Measurements from ENCODE around the gene ANGPT4.

ANGPT4 gene

DNA sequence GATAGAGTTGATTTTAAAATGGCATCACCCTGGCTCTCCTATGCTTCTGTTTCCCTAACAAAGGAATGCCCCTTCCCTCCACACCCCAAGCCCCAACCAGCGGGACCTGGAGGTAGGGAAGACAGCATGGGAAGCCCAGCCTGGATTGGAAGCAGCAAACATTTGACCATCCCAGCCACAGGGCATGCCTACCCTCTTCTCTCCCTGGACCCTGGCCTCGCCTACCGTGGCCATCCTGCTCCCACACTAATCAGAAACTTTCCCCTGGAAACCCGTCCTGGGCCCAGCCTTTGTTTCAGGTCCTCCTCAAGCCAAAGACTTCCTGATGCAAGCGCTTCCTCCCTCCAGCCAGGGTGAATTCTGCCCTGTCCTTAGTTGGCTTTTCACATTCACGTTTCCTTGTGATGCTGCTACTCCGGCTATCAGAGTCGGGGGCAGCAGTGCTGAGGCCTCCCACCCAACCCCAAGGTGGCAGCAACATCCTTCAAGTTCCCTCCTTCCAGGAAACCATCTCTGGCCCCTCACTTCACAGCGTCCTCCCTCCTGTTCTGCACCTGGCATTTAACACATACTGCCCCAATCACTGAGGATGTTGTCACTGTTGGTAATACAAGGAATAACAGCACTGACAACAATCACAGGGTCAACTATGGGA lies 18.2 kb upstream of the ANGPT4 start:
- DNase-seq: no peak

DNA sequence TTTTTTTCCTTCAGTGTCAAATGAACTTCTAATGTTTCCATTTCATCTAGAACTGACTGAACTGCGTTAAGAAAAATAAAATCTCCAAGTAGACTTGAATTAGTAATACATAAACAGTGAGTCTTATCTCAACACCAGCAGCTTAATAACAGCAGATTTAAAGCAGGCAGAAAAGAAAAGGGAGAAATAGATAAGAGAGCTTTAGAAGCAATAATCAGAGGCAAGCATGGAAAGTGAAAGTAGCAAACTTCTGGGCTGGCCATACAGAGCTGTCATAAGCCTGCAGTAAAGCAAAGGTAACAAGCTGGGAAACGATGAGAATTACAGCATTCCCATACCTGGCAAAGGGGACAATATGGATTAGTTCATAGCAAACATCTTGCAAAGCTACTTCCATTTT lies 16.9 kb upstream of the ANGPT4 start:
- no peak for DNase-seq

GRCh38 chr20:931401-931800 lies 15.3 kb upstream of the ANGPT4 start:
- no peak for DNase-seq

DNA sequence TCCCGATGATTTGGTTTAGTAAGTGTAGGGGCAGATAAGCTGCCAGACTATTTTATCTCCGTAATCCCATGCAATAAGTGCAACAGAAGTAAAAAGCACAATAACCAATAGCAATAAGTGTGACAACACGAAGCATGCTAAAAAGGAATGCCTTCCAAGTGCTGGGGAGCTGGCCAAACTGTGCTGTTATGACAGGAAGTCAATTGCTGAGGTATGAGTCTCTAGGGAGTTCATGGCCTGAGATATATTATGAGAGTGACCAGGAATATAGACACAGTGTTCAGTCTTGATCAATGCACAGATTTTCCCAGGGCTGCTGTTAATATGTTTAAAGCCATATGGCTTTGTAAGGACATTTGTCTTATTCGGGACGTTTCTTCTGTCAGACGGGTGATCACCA lies 10.5 kb upstream of the ANGPT4 start:
- no peak for DNase-seq

GRCh38 chr20:925516-925915 lies 9.4 kb upstream of the ANGPT4 start:
- no peak for DNase-seq

DNA sequence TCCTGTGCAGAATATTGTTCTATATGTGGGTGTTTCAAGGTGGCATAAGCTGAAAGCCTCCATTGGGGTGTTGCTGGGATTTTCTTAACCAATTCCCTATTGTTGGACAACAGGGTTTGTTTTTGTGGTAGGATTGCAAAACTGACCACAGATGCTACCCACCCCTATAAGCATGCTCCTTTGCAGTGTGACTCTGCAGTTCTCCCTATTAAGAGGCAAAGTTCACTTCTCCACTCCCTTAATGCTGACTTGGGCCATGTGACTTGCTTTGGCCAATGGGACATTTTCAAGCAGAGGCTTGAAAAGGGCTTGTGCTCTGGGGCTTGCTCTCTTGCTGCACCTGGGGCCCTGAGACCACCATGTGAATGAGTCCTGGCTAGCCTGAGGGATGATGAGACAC lies 8.5 kb upstream of the ANGPT4 start:
- no peak for DNase-seq

GRCh38 chr20:922781-923180 lies 6.6 kb upstream of the ANGPT4 start:
- DNase-seq: no peak

- no peak for DNase-seq
These were observed 4.9 kb upstream of the ANGPT4 start for GRCh38 chr20:921068-921467.

GRCh38 chr20:920311-920710 lies 4.2 kb upstream of the ANGPT4 start:
- DNase-seq: no peak

- DNase-seq: no peak
These were observed 3.4 kb upstream of the ANGPT4 start for GRCh38 chr20:919491-919916.

DNA sequence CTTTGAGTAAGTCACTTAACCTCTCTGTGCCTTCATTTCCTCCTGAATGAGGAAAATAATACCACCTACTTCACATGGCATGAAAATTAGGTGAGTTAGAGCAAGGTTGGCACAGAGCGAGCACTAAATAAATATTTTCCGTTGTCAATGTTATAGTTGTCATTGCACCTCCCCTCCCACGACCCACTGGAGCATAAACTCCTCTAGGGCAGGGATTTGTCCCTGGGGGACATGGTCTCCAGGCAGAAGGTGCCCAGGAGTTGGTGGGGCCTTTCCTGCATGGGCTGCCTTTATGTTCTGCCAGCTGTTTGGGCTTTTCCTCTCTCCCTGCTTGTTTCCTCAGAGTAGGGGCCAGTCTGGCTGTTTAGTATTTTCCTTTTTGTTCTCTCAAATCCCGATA lies 1.3 kb upstream of the ANGPT4 start:
- no peak for DNase-seq

GRCh38 chr20:916825-917224 lies 691 bp upstream of the ANGPT4 start:
- no peak for DNase-seq

GRCh38 chr20:914727-915498 lies 1.2 kb downstream of the ANGPT4 start:
- no peak for DNase-seq

GRCh38 chr20:913306-913849 lies 2.8 kb downstream of the ANGPT4 start:
- no peak for DNase-seq

GRCh38 chr20:911882-912600 lies 4.1 kb downstream of the ANGPT4 start:
- DNase-seq: peak in 1 of 4 experiments; percentile 13

- no peak for DNase-seq
These were observed 5.0 kb downstream of the ANGPT4 start for GRCh38 chr20:910870-911770.

DNA sequence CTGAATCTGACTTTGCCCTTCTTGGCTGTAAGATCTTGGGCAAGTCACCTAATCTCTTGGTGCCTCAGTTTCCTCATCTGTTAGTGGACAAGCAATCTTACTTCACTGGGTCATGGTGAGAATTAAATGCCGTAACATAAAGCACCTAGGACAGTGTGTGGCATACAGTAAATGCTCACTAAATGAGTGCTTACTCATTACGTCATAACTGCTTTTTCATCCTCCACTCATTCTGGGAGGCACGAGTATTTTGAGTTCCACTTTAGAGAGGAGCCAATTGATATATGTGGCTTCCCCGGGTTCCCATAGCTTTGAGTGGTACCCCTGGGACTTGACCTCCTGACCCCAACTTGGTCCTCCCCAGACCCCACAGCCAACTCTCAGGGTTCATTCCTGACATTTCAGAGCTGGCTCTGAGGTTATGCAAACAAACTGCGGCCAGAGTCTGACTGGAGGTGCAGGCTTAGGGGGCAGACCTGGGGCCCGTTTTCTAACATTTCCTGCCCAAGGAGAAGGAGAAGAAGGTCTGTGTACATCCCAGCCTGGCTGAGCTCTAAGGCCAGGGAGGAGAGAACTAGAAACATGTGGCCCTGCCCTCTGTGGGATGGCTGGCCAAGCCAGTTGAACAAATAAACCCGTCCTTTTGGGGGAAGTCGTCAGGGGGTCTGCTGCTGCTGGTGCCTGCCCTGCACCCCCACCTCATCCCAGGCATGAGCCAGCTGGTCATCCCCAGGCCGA lies 5.8 kb downstream of the ANGPT4 start:
- DNase-seq: no peak

GRCh38 chr20:909641-910040 lies 6.5 kb downstream of the ANGPT4 start:
- no peak for DNase-seq

- DNase-seq: no peak
These were observed 9.3 kb downstream of the ANGPT4 start for GRCh38 chr20:906703-907270.

DNA sequence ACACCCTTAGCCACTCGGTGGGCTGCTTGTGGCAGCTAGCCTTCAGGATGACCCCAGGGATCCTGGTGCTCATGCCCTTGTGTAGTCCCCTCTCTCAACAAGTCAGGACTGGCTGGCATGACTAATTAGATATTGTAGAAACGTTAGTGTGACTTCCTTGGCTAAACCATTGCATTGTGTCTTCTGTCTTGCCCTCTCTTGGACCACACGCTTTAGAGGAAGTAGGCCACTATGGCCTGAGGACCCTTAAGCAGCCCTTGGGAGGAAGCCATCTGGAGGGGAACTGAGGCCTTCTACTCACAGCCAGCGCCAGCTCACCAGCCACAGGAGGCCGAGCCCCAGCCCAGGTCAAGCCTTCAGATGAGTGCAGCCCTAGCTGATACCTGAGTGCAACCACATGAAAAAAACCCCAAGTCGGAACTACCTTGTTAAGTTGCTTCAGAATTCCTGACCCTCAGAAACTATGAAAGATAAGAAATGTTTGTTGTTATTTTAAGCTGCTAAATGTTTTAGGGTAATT lies 10.1 kb downstream of the ANGPT4 start:
- DNase-seq: no peak

DNA sequence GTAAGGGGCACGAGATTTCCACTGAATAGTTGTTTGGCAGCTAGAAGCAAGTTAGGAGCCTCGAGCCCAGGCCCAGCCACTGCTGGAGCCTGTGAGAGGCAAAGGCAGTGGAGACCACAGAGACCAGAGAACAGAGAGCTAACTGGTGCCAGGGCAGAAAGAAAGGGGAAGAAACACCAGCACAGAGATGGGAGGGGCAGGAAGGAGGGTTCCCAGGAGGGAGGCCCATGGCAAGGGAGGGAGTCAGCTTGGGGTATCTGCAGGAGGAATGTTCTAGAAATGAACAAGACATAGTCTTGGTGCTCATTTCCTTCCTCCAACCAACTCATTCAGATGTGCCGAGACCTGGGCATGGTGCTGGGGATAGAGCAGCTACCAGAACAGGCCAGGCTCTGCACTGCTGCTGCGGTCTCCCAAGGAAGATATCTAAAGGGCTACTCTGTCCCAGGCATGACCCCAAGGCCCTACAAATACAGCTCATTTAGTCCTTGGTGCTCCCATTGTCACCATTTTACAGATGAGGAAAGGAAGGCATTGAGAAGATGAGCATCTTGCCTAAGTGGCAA lies 10.7 kb downstream of the ANGPT4 start:
- DNase-seq: no peak

Data from activated naive CD4-positive, alpha-beta T cell (primary cell).